ENCODE results near the gene SMYD2. TPM values are rescaled to one million over a fixed set of nuclear protein-coding genes. Genes with fewer than 3 reads are reported as not detected.

Gene SMYD2
- total RNA-seq, 1 experiment from 2014 or later = 27.2 TPM

GRCh38 chr1:214270097-214270650, 10.8 kb upstream of the SMYD2 start:
- ATAC-seq (no peak), DNase-seq (ENCODE audit: low read depth, low spot score) (no peak)
- no peak overlapping the region for H3K4me2 ChIP-seq (ENCODE audit: low read length)
- no TSS peak for BruUV-seq (replicated peaks)
- H3K9me3 ChIP-seq (ENCODE audit: control insufficient read depth in 1 of 2, insufficient read depth in 1 of 2, low read depth in 1 of 2, low read length in 2 of 2) = no peaks in the 10 kb centered on the region
- intact Hi-C loops (cut with micrococcal nuclease) = no loop called here
- H3K36me3 ChIP-seq (ENCODE audit: control insufficient read depth in 1 of 2, insufficient read depth in 2 of 2, low read length in 2 of 2) = no peaks in the 10 kb centered on the region
- no peak for TF ChIP-seq YY1 (IDR thresholded peaks at IDR 0.05; ENCODE audit: extremely low read depth, insufficient replicate concordance, low read depth, low read length)
- TF ChIP-seq EZH2 (IDR thresholded peaks at IDR 0.05) = no peak
- TF ChIP-seq CEBPB (IDR thresholded peaks at IDR 0.05; ENCODE audit: low read depth) = no peak
- TF ChIP-seq, protein P1, sequence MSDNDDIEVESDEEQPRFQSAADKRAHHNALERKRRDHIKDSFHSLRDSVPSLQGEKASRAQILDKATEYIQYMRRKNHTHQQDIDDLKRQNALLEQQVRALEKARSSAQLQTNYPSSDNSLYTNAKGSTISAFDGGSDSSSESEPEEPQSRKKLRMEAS (IDR thresholded peaks at IDR 0.05) = no peak
- no peak for TF ChIP-seq SP1 (IDR thresholded peaks at IDR 0.05; ENCODE audit: low read depth)
- TF ChIP-seq, protein P2, sequence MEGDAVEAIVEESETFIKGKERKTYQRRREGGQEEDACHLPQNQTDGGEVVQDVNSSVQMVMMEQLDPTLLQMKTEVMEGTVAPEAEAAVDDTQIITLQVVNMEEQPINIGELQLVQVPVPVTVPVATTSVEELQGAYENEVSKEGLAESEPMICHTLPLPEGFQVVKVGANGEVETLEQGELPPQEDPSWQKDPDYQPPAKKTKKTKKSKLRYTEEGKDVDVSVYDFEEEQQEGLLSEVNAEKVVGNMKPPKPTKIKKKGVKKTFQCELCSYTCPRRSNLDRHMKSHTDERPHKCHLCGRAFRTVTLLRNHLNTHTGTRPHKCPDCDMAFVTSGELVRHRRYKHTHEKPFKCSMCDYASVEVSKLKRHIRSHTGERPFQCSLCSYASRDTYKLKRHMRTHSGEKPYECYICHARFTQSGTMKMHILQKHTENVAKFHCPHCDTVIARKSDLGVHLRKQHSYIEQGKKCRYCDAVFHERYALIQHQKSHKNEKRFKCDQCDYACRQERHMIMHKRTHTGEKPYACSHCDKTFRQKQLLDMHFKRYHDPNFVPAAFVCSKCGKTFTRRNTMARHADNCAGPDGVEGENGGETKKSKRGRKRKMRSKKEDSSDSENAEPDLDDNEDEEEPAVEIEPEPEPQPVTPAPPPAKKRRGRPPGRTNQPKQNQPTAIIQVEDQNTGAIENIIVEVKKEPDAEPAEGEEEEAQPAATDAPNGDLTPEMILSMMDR (IDR thresholded peaks at IDR 0.05 in 2 of 3, conservative IDR thresholded peaks at IDR 0.05 in 1 of 3; ENCODE audit: borderline replicate concordance in 1 of 3, insufficient read depth in 1 of 3, low read depth in 2 of 3, low read length in 2 of 3) = no peak
- TF ChIP-seq FOSL1 (IDR thresholded peaks at IDR 0.05; ENCODE audit: low read depth) = no peak
- no peak for TF ChIP-seq ZFX (IDR thresholded peaks at IDR 0.05)
- TF ChIP-seq SIN3A (IDR thresholded peaks at IDR 0.05; ENCODE audit: low read depth) = no peak
- no peak for TF ChIP-seq ELF1 (IDR thresholded peaks at IDR 0.05; ENCODE audit: borderline replicate concordance, low read depth)
- no peak for TF ChIP-seq POLR2A (IDR thresholded peaks at IDR 0.05; ENCODE audit: borderline replicate concordance, extremely low read depth, insufficient read depth, insufficient read length)
- TF ChIP-seq TCF7L2 (IDR thresholded peaks at IDR 0.05; ENCODE audit: borderline replicate concordance, extremely low read depth, insufficient read depth, insufficient read length) = no peak
- no peak for TF ChIP-seq JUND (IDR thresholded peaks at IDR 0.05)
- no peak overlapping the region for H3K27ac ChIP-seq (ENCODE audit: low read depth, low read length)
- no peak overlapping the region for H2AFZ ChIP-seq (ENCODE audit: low read depth, low read length, poor library complexity, severe bottlenecking)
- no peak overlapping the region for H3K4me3 ChIP-seq (replicated peaks in 1 of 2; ENCODE audit: low read depth in 1 of 2, low read length in 2 of 2)
- no peaks in the 10 kb centered on the region for H3K79me2 ChIP-seq (ENCODE audit: insufficient read depth, low read length)
- POLR2A ChIA-PET = no interaction called here
- no peaks in the 10 kb centered on the region for H4K20me1 ChIP-seq (ENCODE audit: insufficient read depth)
- CTCF ChIA-PET = interaction anchor here (3.9 kb wide), 1 partner anchor 9 kb away, joined by 21 read pairs; no protein-coding TSS in a partner anchor
- RAD21 ChIA-PET (ENCODE audit: low non-redundant PET in 1 of 2, low total read pairs in 2 of 2, uncharacterized antibody in 2 of 2, unreplicated experiment in 2 of 2) = no interaction called here
- no peak overlapping the region for H3K9ac ChIP-seq (ENCODE audit: low read length)
- no peaks in the 10 kb centered on the region for H3K4me1 ChIP-seq (ENCODE audit: control insufficient read depth in 1 of 2, insufficient read depth in 2 of 2, low read length in 2 of 2)
- H3K27me3 ChIP-seq (ENCODE audit: insufficient read depth, low read length) = no peaks in the 10 kb centered on the region; the same call in 1 of the 2 replicates
- no peaks in the 10 kb centered on the region for H3K9me2 ChIP-seq (ENCODE audit: insufficient read depth)
